Ovary (tissue), 9 donors: Measurements from ENCODE around the gene IFI6. TPM values are rescaled to one million over a fixed set of nuclear protein-coding genes. Genes with fewer than 3 reads are reported as not detected.
"Not testable (repeated sequence)": the region's sequence is repeated elsewhere in the genome, so short reads cannot be mapped to it uniquely, and the experiment has no call there.

Experiments used
- DNase-seq, 5 donors: peaks; one replicate each; pipeline ENCODE4 v3.0.0-alpha.2; 2019 to 2020
- H3K27ac ChIP-seq, 2 donors: fragments of 200-600 bp; one replicate each; pipeline versions ENCODE4 v1.5.1 to v1.8.0; 2019 to 2022
- H3K27me3 ChIP-seq: fragments of 200-600 bp; one replicate; pipeline ENCODE4 v1.8.0; 2022
- H3K36me3 ChIP-seq: fragments of 200-600 bp; sonication (generic); one replicate; pipeline ENCODE4 v1.5.1; 2019
- H3K4me1 ChIP-seq: one replicate; pipeline ENCODE4 v1.8.1; 2013; ENCODE audit warnings: mild to moderate bottlenecking, moderate library complexity; ENCODE audit not compliant: insufficient read depth
- H3K4me3 ChIP-seq: fragments of 200-600 bp; sonication (generic); one replicate; pipeline ENCODE4 v1.5.1; 2017
- H3K9me3 ChIP-seq, 2 donors: fragments of 200-600 bp in 1 of 2; sonication (generic) in 1 of 2; one replicate each; pipeline versions ENCODE4 v1.5.1 to v1.8.1; 2013 to 2019; ENCODE audit warnings: mild to moderate bottlenecking in 1 of 2, moderate library complexity in 1 of 2
- EP300 ChIP-seq: sonication (generic); formaldehyde crosslinking; IDR thresholded peaks from one replicate; pipeline ENCODE4 v1.6.1; 2017; ENCODE audit warnings: antibody characterized with exemption
- POLR2A ChIP-seq: fragments of 450-650 bp; IDR thresholded peaks from one replicate; pipeline ENCODE4 v1.6.1; 2017; ENCODE audit warnings: antibody characterized with exemption, mild to moderate bottlenecking, moderate library complexity
- WGBS, 3 donors: extraction: QIAGEN DNeasy Blood & Tissue Kit in 1 of 3; methylation state at CpG; one replicate each; pipeline versions ENCODE4 v1.1.5 to v1.1.7; 2013 to 2017; 5-methylcytosine and 5-hydroxymethylcytosine counted together
- intact Hi-C, 4 donors: fragments of 100-400 bp; cut with DNase I; formaldehyde crosslinking; loops; one replicate each; pipeline versions ENCODE4 v1.11.0 to v1.15.1; 2022 to 2023
- polyA plus RNA-seq, 2 donors: library from polyadenylated mRNA; stranded (reverse); fragments of 200-250 nt in 1 of 2; fragments of 350-450 nt in 1 of 2; fragmentation: Illumina TruSeq in 1 of 2; extraction: RNeasy Lipid Tissue Mini Kit (QIAGEN cat#74804) in 1 of 2; gene quantifications; one replicate each; pipeline ENCODE4 v1.2.3, GENCODE V29; 2013 to 2014
- total RNA-seq, 7 donors: library from RNA; depleted of rRNA in 2 of 7; stranded (reverse); fragments of >200 nt in 2 of 7; fragmentation: NEBNext Ultra II Directional in 3 of 7; extraction: Animal tissue kit (Norgen Biotek cat#: 25700) in 3 of 7; gene quantifications; one replicate each; pipeline versions ENCODE4 v1.1.0 to v1.2.4, GENCODE V29; 2016 to 2023
- TF ChIP-seq, protein P1 (sequence below), 3 donors: fragments of 450-650 bp in 2 of 3; fragments of 200-600 bp in 1 of 3; IDR thresholded peaks; one replicate each; pipeline versions ENCODE4 v1.5.1 to v1.8.0; 2016 to 2022; ENCODE audit warnings: antibody characterized with exemption in 3 of 3, mild to moderate bottlenecking in 1 of 3
- donor health status: DM: no; HTN: no; CAD: no; lungs with moderate emphysema.
- donor health status: DM: no; HTN: no; CAD: no.
- donor health status: Bipolar disorder and iron deficiency.
- donor health status: DM: yes; HTN: yes; CAD: no.
- donor health status: DM: no; HTN: no; CAD: no.
- donor health status: DM: yes; HTN: yes; CAD: no.

Gene IFI6
- total and polyA plus RNA-seq, 9 donors: 30.3 to 274 (median 61.2) TPM

DNA sequence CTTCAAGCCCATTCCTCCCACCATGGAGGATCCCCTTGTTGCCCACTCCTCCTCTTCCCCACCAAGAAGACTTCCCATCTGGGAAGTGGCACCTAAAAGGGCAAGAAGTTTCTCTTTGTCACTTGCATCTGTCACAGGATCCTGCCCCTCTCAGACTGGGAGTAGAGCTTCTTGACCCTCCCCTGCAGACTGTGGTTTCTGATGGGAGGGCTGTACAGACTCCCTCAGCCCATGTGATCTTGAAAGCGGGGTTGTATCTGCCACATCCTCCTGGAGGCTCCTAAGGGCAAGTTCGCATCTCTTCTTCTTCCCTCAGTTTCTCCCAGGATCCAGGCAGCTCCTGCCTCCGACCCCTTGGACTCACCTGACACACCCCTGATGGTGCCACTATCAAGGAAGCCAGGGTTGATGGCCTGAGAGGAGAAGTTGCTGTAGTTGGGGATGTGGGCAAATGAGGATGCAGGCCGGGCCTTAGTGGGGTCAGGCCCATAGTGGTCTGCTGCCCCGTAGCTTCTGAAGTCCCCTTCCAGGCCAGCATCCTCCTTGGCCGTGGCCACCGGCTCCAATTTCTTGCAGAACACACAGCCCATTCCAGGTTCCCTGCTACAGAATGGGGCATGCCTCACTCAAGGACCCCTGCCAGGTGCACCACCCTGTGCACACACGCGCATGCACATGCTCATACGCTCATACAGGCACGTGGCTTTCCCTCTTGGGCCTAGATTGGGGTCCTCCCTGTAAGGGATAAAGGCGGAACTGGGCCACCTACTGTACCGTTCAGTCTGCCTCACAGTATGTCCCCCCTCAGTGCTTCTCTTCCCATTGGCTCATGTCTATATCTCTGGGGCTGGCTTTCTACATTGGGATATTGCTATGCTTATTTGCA lies 48.4 kb downstream of the IFI6 start:
- no peaks in the 10 kb centered on the region for H3K36me3 ChIP-seq
- intact Hi-C loops: no loop called here
- TF ChIP-seq POLR2A (no peak), EP300 (no peak)
- TF ChIP-seq, protein P1, sequence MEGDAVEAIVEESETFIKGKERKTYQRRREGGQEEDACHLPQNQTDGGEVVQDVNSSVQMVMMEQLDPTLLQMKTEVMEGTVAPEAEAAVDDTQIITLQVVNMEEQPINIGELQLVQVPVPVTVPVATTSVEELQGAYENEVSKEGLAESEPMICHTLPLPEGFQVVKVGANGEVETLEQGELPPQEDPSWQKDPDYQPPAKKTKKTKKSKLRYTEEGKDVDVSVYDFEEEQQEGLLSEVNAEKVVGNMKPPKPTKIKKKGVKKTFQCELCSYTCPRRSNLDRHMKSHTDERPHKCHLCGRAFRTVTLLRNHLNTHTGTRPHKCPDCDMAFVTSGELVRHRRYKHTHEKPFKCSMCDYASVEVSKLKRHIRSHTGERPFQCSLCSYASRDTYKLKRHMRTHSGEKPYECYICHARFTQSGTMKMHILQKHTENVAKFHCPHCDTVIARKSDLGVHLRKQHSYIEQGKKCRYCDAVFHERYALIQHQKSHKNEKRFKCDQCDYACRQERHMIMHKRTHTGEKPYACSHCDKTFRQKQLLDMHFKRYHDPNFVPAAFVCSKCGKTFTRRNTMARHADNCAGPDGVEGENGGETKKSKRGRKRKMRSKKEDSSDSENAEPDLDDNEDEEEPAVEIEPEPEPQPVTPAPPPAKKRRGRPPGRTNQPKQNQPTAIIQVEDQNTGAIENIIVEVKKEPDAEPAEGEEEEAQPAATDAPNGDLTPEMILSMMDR (IDR thresholded peaks at IDR 0.05): no peak
- no peaks in the 10 kb centered on the region for H3K9me3 ChIP-seq
- no peak overlapping the region for H3K4me3 ChIP-seq
- 90 to 95% (median 90%) methylated on average over 13 of the region's 13 CpGs for WGBS, 3 donors
- no peak for DNase-seq
- H3K27ac ChIP-seq: no peak overlapping the region
- H3K27me3 ChIP-seq: no peaks in the 10 kb centered on the region
- no peaks in the 10 kb centered on the region for H3K4me1 ChIP-seq

DNA sequence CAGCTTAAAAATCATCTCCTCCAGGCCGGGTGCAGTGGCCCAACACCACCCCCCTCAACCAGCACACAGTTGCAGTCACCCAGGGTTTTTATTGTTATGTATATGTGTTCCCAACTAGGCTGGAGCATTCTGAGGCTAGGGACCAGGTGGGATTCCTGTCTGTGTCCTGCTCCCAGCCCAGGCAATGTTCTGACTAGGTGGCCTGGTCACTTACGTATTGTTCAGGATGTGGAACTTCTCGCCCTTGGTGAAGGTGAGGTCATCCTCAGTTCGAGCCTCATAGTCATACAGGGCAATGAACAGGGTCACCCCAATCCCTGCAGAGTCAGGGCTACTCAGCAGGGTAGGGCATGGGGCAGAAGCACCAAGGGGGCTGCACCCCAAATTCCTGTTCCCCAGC lies 49.2 kb downstream of the IFI6 start:
- no peak for DNase-seq
- H3K9me3 ChIP-seq: no peaks in the 10 kb centered on the region
- H3K27ac ChIP-seq: no peak overlapping the region
- no peak for TF ChIP-seq POLR2A
- TF ChIP-seq, protein P1 (IDR thresholded peaks at IDR 0.05): no peak
- TF ChIP-seq EP300: no peak
- intact Hi-C loops: no loop called here
- no peaks in the 10 kb centered on the region for H3K4me1 ChIP-seq
- 87 to 90% (median 89%) methylated on average over 4 of the region's 4 CpGs for WGBS, 3 donors
- no peaks in the 10 kb centered on the region for H3K36me3 ChIP-seq
- no peak overlapping the region for H3K4me3 ChIP-seq
- H3K27me3 ChIP-seq: no peaks in the 10 kb centered on the region

DNA sequence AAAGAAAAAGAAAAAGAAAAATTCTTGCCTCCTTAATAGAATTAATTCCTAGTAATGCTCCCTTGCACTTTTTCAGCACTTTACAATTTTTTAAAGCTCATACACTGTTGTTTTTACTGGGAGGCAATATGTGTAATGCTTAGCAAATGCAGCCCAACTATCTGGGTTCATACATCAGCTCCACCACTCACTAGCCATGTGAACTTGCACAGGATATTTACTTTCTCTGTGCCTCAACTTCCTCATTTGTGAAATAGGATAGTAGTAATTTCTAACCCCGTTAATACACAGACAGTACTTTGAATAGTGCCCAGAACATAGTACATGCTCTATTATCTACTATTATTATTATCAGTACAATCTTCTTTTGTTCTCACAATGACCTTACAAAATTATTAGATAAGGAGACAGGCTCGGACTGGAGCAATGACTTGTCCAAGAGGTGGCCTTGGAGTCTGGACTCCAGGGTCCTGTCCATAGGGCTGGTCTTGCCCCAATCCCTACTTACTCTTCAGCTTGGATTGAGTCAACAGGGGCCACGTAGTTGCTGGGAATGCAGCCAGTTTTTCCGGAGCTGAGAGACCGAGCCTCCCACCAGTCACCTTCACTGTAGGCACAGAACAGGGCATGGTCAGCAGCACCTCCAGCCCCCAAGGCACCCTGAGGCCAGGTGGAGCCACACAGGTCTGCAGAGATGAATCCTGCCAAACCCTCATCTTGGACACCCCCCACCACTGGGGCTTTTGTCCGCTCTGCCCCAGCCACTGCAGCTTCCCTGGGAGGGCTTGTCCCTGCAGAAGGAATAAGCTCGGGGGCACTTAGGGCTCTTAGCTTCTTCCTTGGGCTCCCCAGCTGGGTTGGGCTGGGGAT lies 50.7 kb downstream of the IFI6 start:
- Histone ChIP-seq H3K27me3 (no peaks in the 10 kb centered on the region), H3K27ac (no peak overlapping the region), H3K4me1 (no peaks in the 10 kb centered on the region), H3K4me3 (no peak overlapping the region), H3K36me3 (no peaks in the 10 kb centered on the region), H3K9me3 (no peaks in the 10 kb centered on the region)
- no peak for DNase-seq
- TF ChIP-seq EP300: no peak
- no peak for TF ChIP-seq POLR2A
- TF ChIP-seq, protein P1 (IDR thresholded peaks at IDR 0.05): no peak
- WGBS, 3 donors: 40 to 45% (median 41%) methylated on average over 7 of the region's 7 CpGs
- intact Hi-C loops: no loop called here

DNA sequence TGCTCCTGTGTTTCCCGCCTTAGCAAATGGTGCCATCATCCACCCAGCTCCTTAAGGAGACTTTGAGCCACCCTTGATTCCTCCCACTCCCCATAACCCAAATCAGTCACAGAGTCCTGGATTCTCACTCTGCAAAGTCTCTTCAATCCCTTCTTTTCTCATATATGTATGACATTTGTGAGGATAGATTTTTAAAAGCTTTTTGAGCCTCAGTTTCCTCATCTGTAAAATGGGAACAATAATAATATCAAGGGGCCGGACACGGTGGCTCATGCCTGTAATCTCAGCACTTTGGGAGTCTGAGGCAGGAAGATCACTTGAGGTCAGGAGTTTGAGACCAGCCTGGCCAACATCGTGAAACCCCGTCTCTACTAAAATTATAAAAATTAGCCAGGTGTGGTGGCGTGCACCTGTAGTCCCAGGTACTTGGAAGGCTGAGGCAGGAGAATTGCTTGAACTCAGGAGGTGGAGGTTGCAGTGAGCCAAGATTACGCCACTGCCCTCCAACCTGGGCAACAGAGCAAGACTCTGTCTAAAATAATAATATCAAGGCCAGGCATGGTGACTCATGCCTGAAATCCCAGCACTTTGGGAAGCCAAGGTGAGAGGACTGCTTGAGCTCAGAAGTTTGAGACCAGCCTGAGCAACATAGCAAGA lies 52.1 kb downstream of the IFI6 start:
- H3K27ac ChIP-seq, DNase-seq, H3K4me3 ChIP-seq, H3K27me3 ChIP-seq, H3K4me1 ChIP-seq, H3K9me3 ChIP-seq, intact Hi-C loops, H3K36me3 ChIP-seq: not testable (repeated sequence)
- 88 to 94% (median 91%) methylated on average over 7 of the region's 7 CpGs for WGBS, 3 donors
